K562 (cell line): ENCODE results near the gene C16orf95. TPM values are rescaled to one million over a fixed set of nuclear protein-coding genes. Genes with fewer than 3 reads are reported as not detected.

Source experiments
- ATAC-seq: fragments of 200-7000 bp; cut with Tn5 transposase; 3 replicates; pipeline ENCODE4 v1.9.1; 2020; ENCODE audit warnings: moderate library complexity
- BruUV-seq: library from RNA; stranded (reverse); fragments of 400-500 nt; replicated peaks from 2 replicates; lab custom pipeline; 2021; lab: Mats Ljungman, UMichigan
- CTCF ChIA-PET: fragments of 300-600 bp; formaldehyde crosslinking; extraction: SDS; loops from one replicate; lab custom pipeline; 2021; ENCODE audit warnings: low intra/inter-chr PET ratio; lab: Yijun Ruan, JAX
- POLR2A ChIA-PET: fragments of 300-600, 350-650 bp; sonication (Branson Sonifier 250); formaldehyde crosslinking; extraction: SDS; loops from one replicate; lab custom pipeline; 2021; ENCODE audit warnings: antibody characterized with exemption, inconsistent platforms; lab: Yijun Ruan, JAX
- DNase-seq, 4 experiments: peaks; one replicate each; pipeline versions ENCODE4 v3.0.0 to v3.0.0-alpha.2; 2011 to 2018; ENCODE audit warnings: low spot score in 3 of 4, mixed read lengths in 3 of 4; ENCODE audit errors: extremely low read depth in 1 of 4
- FAIRE-seq: peaks from 2 replicates; lab custom pipeline; 2011; peaks lifted over from hg19 to GRCh38; lab: Jason Lieb, UNC
- H2AFZ ChIP-seq: 2 replicates; pipeline ENCODE4 v1.6.0; 2011; ENCODE audit warnings: low read depth, low read length, control low read depth, inconsistent platforms
- H3K27ac ChIP-seq: fragments of 200-600 bp; 3 replicates; pipeline ENCODE4 v1.8.0; 2011; ENCODE audit warnings: low read depth, mild to moderate bottlenecking, control low read depth, inconsistent platforms, low read length, moderate library complexity, mixed read lengths; ENCODE audit errors: extremely low read depth
- H3K27me3 ChIP-seq, 2 experiments: fragments of 300-600 bp in 1 of 2; 2 replicates in 1 of 2; 3 replicates in 1 of 2; pipeline versions ENCODE4 v1.6.0 to v1.8.0; 2011; ENCODE audit warnings: inconsistent platforms in 2 of 2, low read length in 2 of 2, mild to moderate bottlenecking in 1 of 2, mixed read lengths in 1 of 2, moderate library complexity in 1 of 2; ENCODE audit not compliant: control insufficient read depth in 2 of 2, insufficient read depth in 2 of 2
- H3K36me3 ChIP-seq: fragments of 300-600 bp; 3 replicates; pipeline ENCODE4 v1.8.0; 2011; ENCODE audit warnings: mild to moderate bottlenecking, low read length, inconsistent platforms; ENCODE audit not compliant: control insufficient read depth, insufficient read depth
- H3K4me1 ChIP-seq, 2 experiments: fragments of 200-600 bp in 1 of 2; replicated peaks in 1 of 2; 2 replicates in 1 of 2; 3 replicates in 1 of 2; pipeline versions ENCODE4 v1.5.1 to v1.8.0; 2011; ENCODE audit warnings: inconsistent platforms in 2 of 2, low read length in 2 of 2, mild to moderate bottlenecking in 1 of 2, mixed read lengths in 1 of 2, moderate library complexity in 1 of 2; ENCODE audit not compliant: control insufficient read depth in 2 of 2, insufficient read depth in 2 of 2
- H3K4me2 ChIP-seq: 2 replicates; pipeline ENCODE4 v1.6.1; 2011; ENCODE audit warnings: low read length, control low read depth, inconsistent platforms, mixed read lengths; ENCODE audit not compliant: insufficient read depth
- H3K4me3 ChIP-seq: fragments of 200-600 bp; sonication (generic), shearing (Covaris generic); 2 replicates; pipeline ENCODE4 v1.5.1; 2016; ENCODE audit warnings: control low read depth, inconsistent platforms
- H3K79me2 ChIP-seq: fragments of 200-600 bp; 3 replicates; pipeline ENCODE4 v1.8.0; 2011; ENCODE audit warnings: low read length, inconsistent platforms; ENCODE audit not compliant: control insufficient read depth, insufficient read depth
- H3K9ac ChIP-seq, 2 experiments: 2 replicates each; pipeline versions ENCODE4 v1.6.0 to v1.6.1; 2011; ENCODE audit warnings: low read depth in 2 of 2, low read length in 2 of 2, control low read depth in 1 of 2, inconsistent platforms in 1 of 2, mild to moderate bottlenecking in 1 of 2, mixed read lengths in 1 of 2; ENCODE audit not compliant: insufficient read depth in 1 of 2
- H3K9me1 ChIP-seq: one replicate; pipeline ENCODE4 v1.6.0; 2011; ENCODE audit warnings: inconsistent platforms, mild to moderate bottlenecking, low read length, moderate library complexity; ENCODE audit not compliant: control insufficient read depth, insufficient read depth
- H3K9me3 ChIP-seq: replicated peaks from 2 replicates; pipeline ENCODE4 v1.5.1; 2011; ENCODE audit warnings: low read depth, low read length, inconsistent platforms; ENCODE audit not compliant: control insufficient read depth, insufficient read depth
- H4K20me1 ChIP-seq: replicated peaks from 2 replicates; pipeline ENCODE4 v1.6.1; 2011; ENCODE audit warnings: low read length, inconsistent platforms, mixed read lengths; ENCODE audit not compliant: control insufficient read depth, insufficient read depth
- BHLHE40 ChIP-seq: IDR thresholded peaks from 2 replicates; pipeline ENCODE4 v1.6.1; 2011; ENCODE audit warnings: low read length, improper control_type of control experiment
- MED1 ChIP-seq: sonication (generic); formaldehyde crosslinking; IDR thresholded peaks from 2 replicates; pipeline ENCODE4 v1.8.1; 2023; ENCODE audit warnings: missing genetic modification reagents, borderline replicate concordance
- NR2C1 ChIP-seq, 2 experiments: fragments of 450-650 bp; IDR thresholded peaks; 2 replicates each; pipeline ENCODE4 v1.6.1; 2017; ENCODE audit warnings: mild to moderate bottlenecking in 2 of 2, antibody characterized with exemption in 1 of 2, inconsistent platforms in 1 of 2, missing compliant biosample characterization in 1 of 2, missing genetic modification characterization in 1 of 2
- RB1 ChIP-seq: fragments of 450-650 bp; IDR thresholded peaks from 2 replicates; pipeline ENCODE4 v1.6.1; 2017; ENCODE audit warnings: low read depth, mild to moderate bottlenecking
- ZKSCAN3 ChIP-seq: fragments of 250-450 bp; sonication (Bioruptor Pico); IDR thresholded peaks from 2 replicates; pipeline ENCODE4 v1.4.0; 2020
- ZNF12 ChIP-seq: sonication (generic); formaldehyde crosslinking; IDR thresholded peaks from 2 replicates; pipeline ENCODE4 v1.4.0; 2020; ENCODE audit warnings: mild to moderate bottlenecking, missing genetic modification reagents
- ZNF121 ChIP-seq: sonication (generic); formaldehyde crosslinking; conservative IDR thresholded peaks from 2 replicates; pipeline ENCODE4 v1.8.0; 2022; ENCODE audit warnings: missing genetic modification reagents
- WGBS: fragments of 100-300 bp; shearing (Covaris generic); methylation state at CpG from one replicate; pipeline ENCODE4 v1.1.6; 2016; ENCODE audit warnings: low coverage, mixed read lengths; ENCODE audit not compliant: insufficient coverage; ENCODE audit errors: missing lambda C conversion rate; 5-methylcytosine and 5-hydroxymethylcytosine counted together
- in situ Hi-C: fragments of 300-500 bp; cut with MboI; formaldehyde crosslinking; loops from 4 replicates; pipeline ENCODE4 v1.15.0; 2018; ENCODE audit warnings: inconsistent platforms, mixed read lengths
- intact Hi-C: fragments of 100-400 bp; cut with micrococcal nuclease; formaldehyde crosslinking; loops from 2 replicates; pipeline ENCODE4 v1.14.2; 2022
- polyA plus RNA-seq, 8 experiments: library from polyadenylated mRNA; depleted of rRNA in 4 of 8; stranded (reverse) in 5 of 8; unstranded in 3 of 8; fragments of >200 nt; fragmentation: Nextera tagmentation in 2 of 8; fragmentation: Illumina TruSeq in 1 of 8; extraction: Ambion mirVana in 2 of 8; extraction: Trizol in 1 of 8; gene quantifications; 2 replicates each; pipeline versions ENCODE4 v1.2.1 to v1.2.3, GENCODE V29; 2011 to 2014; ENCODE audit warnings: inconsistent platforms in 1 of 8, missing spikeins in 1 of 8
- total RNA-seq, 7 experiments: library from RNA; depleted of rRNA in 6 of 7; stranded (reverse); fragments of >200 nt in 6 of 7; fragmentation: Illumina TruSeq in 2 of 7; extraction: Trizol in 2 of 7; gene quantifications; 2 replicates each; pipeline versions ENCODE4 v1.2.1 to v1.2.3, GENCODE V29; 2011 to 2021; ENCODE audit warnings: low replicate concordance in 1 of 7
- TF ChIP-seq, protein P1 (sequence below): IDR thresholded peaks from 2 replicates; pipeline ENCODE4 v1.6.1; 2014; ENCODE audit warnings: antibody characterized with exemption

The C16orf95 gene
- total and polyA plus RNA-seq, 9 of the 15 experiments (the other 6 are each of a cell fraction or from before 2014, with no cell fraction given), result 6.5 to 20.5 (median 9.4) TPM

DNA sequence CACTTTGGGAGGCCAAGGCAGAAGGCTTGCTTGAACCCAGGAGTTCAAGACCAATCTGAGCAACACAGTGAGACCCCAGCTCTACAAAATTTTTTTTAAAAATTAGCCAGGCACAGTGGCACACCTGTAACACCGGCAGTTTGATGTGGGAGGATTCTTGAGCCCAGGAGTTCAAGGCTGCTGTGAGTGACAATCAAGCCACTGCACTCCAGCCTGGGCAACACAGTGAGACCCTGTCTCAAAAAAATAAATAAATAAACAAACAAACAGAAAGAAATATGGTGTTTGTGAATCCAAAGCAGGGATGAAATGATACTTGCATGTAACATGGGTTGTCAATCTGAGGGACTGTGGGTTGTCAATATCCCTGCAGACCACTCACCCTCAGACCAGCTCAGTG lies 49.7 kb upstream of the C16orf95 start:
- no TSS peak for BruUV-seq
- in situ Hi-C loops, result no loop called here

More for the DNA sequence above, 49.7 kb upstream of the C16orf95 start:
- peaks cover 21% of the 10 kb centered on the region; the same call in 1 of the 2 replicates for H4K20me1 ChIP-seq
- H3K9ac ChIP-seq, result no peak overlapping the region
- H3K4me3 ChIP-seq, result no peak overlapping the region
- H2AFZ ChIP-seq, result no peak overlapping the region
- intact Hi-C loops, result no loop called here
- no peak overlapping the region for H3K4me2 ChIP-seq
- ATAC-seq (no peak), DNase-seq (no peak), FAIRE-seq (no peak)
- no peaks in the 10 kb centered on the region for H3K27me3 ChIP-seq
- peaks cover 2% of the 10 kb centered on the region for H3K9me1 ChIP-seq
- no peak for TF ChIP-seq MED1 (CRISPR knock-in tag)
- TF ChIP-seq, protein P1, sequence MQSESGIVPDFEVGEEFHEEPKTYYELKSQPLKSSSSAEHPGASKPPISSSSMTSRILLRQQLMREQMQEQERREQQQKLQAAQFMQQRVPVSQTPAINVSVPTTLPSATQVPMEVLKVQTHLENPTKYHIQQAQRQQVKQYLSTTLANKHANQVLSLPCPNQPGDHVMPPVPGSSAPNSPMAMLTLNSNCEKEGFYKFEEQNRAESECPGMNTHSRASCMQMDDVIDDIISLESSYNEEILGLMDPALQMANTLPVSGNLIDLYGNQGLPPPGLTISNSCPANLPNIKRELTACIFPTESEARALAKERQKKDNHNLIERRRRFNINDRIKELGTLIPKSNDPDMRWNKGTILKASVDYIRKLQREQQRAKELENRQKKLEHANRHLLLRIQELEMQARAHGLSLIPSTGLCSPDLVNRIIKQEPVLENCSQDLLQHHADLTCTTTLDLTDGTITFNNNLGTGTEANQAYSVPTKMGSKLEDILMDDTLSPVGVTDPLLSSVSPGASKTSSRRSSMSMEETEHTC, result no peak
- TF ChIP-seq ZNF12 (CRISPR knock-in tag), result no peak
- TF ChIP-seq ZKSCAN3 (CRISPR knock-in tag), result no peak
- TF ChIP-seq BHLHE40, result no peak
- peak; percentile 72 for TF ChIP-seq ZNF121 (CRISPR knock-in tag)
- TF ChIP-seq NR2C1 (IDR thresholded peaks at IDR 0.05), result no peak
- no peak for TF ChIP-seq NR2C1 (tag; IDR thresholded peaks at IDR 0.05)
- TF ChIP-seq RB1, result no peak
- H3K36me3 ChIP-seq, result peaks cover 34% of the 10 kb centered on the region
- ChIA-PET POLR2A (interaction anchor here (0.9 to 1.5 kb wide), 3 partner anchors 21 to 50 kb away, joined by 3 to 5 read pairs (median 4); partner anchors contain the start of genes C16orf95 and MAP1LC3B), CTCF (no interaction called here)
- peaks cover 82% of the 10 kb centered on the region for H3K79me2 ChIP-seq
- no peak overlapping the region for H3K27ac ChIP-seq
- no peaks in the 10 kb centered on the region for H3K9me3 ChIP-seq
- H3K4me1 ChIP-seq, result peaks cover 17 to 27% of the 10 kb centered on the region in 2 experiments
- 70% methylated on average over 1 of the region's 1 CpG for WGBS
